Measurements from ENCODE around the gene TMOD1.

- no peak for TF ChIP-seq CTCF (conservative IDR thresholded peaks at IDR 0.05; ENCODE audit: low read depth in 2 of 2)
- no peak for TF ChIP-seq EZH2 (IDR thresholded peaks at IDR 0.05; ENCODE audit: low read depth, unreplicated experiment)
- no peak for TF ChIP-seq EZH2phosphoT487 (IDR thresholded peaks at IDR 0.05; ENCODE audit: unreplicated experiment)
- TF ChIP-seq REST (IDR thresholded peaks at IDR 0.05; ENCODE audit: unreplicated experiment) = no peak
- no peak for TF ChIP-seq POLR2AphosphoS5 (IDR thresholded peaks at IDR 0.05; ENCODE audit: low read depth)
- no peak for TF ChIP-seq JUNB (IDR thresholded peaks at IDR 0.05; ENCODE audit: unreplicated experiment)
- no peak for TF ChIP-seq CREB1 (CRISPR knock-in tag; IDR thresholded peaks at IDR 0.05; ENCODE audit: low read depth)
- no peak for TF ChIP-seq ZNF331 (CRISPR knock-in tag; IDR thresholded peaks at IDR 0.05; ENCODE audit: low read depth)
- no peak for TF ChIP-seq ZNF462 (CRISPR knock-in tag; IDR thresholded peaks at IDR 0.05)
- TF ChIP-seq ETS1 (IDR thresholded peaks at IDR 0.05) = no peak
Measured at GRCh38 chr9:97570899-97571298, 69.4 kb downstream of the TMOD1 start.

Data from GM23338 (cell line).